IMR-90 (cell line): ENCODE measurements around the gene BCAS3. TPM values are rescaled to one million over a fixed set of nuclear protein-coding genes. Genes with fewer than 3 reads are reported as not detected.

Source experiments
- ATAC-seq: fragments of 200-7000 bp; cut with Tn5 transposase; 2 replicates; pipeline ENCODE4 v1.9.1; 2020; ENCODE audit warnings: low read depth, mild to moderate bottlenecking, moderate library complexity
- BruUV-seq: library from RNA; stranded (reverse); fragments of 400-500 nt; replicated peaks from 2 replicates; lab custom pipeline; 2021; lab: Mats Ljungman, UMichigan
- CTCF ChIA-PET: fragments of 300-600 bp; formaldehyde crosslinking; extraction: SDS; loops from one replicate; lab custom pipeline; 2021; ENCODE audit warnings: antibody characterized with exemption; lab: Yijun Ruan, JAX
- POLR2A ChIA-PET: fragments of 300-600 bp; sonication (Branson Sonifier 250); formaldehyde crosslinking; loops from one replicate; lab custom pipeline; 2022; ENCODE audit warnings: antibody characterized with exemption; ENCODE audit not compliant: unreplicated experiment; lab: Charles Lee
- DNase-seq: peaks from one replicate; pipeline ENCODE4 v3.0.0; 2013
- H2AFZ ChIP-seq: replicated peaks from 2 replicates; pipeline ENCODE3; 2013; ENCODE audit warnings: low read length, mild to moderate bottlenecking; ENCODE audit not compliant: poor library complexity
- H2AK5ac ChIP-seq: 2 replicates; pipeline ENCODE4 v1.6.1; 2013; ENCODE audit warnings: low read depth, low read length, inconsistent platforms
- H2AK9ac ChIP-seq: replicated peaks from 2 replicates; pipeline ENCODE3; 2013; ENCODE audit warnings: mild to moderate bottlenecking, low read depth, low read length, moderate library complexity; ENCODE audit not compliant: poor library complexity
- H2BK120ac ChIP-seq: 2 replicates; pipeline ENCODE4 v1.6.1; 2013; ENCODE audit warnings: low read depth, low read length, inconsistent platforms
- H2BK15ac ChIP-seq: 3 replicates; pipeline ENCODE4 v1.6.1; 2013; ENCODE audit warnings: low read depth, low read length, inconsistent platforms
- H2BK20ac ChIP-seq: 2 replicates; pipeline ENCODE4 v1.6.1; 2013; ENCODE audit warnings: low read depth, mild to moderate bottlenecking, inconsistent platforms, low read length, moderate library complexity
- H2BK5ac ChIP-seq: 2 replicates; pipeline ENCODE4 v1.6.1; 2013; ENCODE audit warnings: mild to moderate bottlenecking, low read depth, low read length, inconsistent platforms; ENCODE audit not compliant: poor library complexity, severe bottlenecking
- H3K14ac ChIP-seq: replicated peaks from 2 replicates; pipeline ENCODE4 v1.6.1; 2013; ENCODE audit warnings: low read depth, low read length, inconsistent platforms
- H3K18ac ChIP-seq: 2 replicates; pipeline ENCODE4 v1.6.1; 2013; ENCODE audit warnings: low read depth, low read length, control low read depth
- H3K23ac ChIP-seq: 2 replicates; pipeline ENCODE4 v1.6.1; 2013; ENCODE audit warnings: low read depth, low read length, inconsistent platforms
- H3K27ac ChIP-seq: 2 replicates; pipeline ENCODE4 v1.5.1; 2013; ENCODE audit warnings: mild to moderate bottlenecking, control low read depth, low read length; ENCODE audit not compliant: insufficient read depth
- H3K27me3 ChIP-seq: 2 replicates; pipeline ENCODE4 v1.6.1; 2013; ENCODE audit warnings: low read length; ENCODE audit not compliant: control insufficient read depth, insufficient read depth
- H3K36me3 ChIP-seq: 2 replicates; pipeline ENCODE4 v1.6.1; 2013; ENCODE audit warnings: low read length, mixed read lengths; ENCODE audit not compliant: control insufficient read depth, insufficient read depth
- H3K4ac ChIP-seq: 2 replicates; pipeline ENCODE4 v1.6.1; 2013; ENCODE audit warnings: low read depth, low read length, inconsistent platforms
- H3K4me1 ChIP-seq: 2 replicates; pipeline ENCODE4 v1.6.1; 2013; ENCODE audit warnings: low read length, mixed read lengths; ENCODE audit not compliant: control insufficient read depth, insufficient read depth
- H3K4me2 ChIP-seq: 2 replicates; pipeline ENCODE4 v1.6.1; 2013; ENCODE audit warnings: low read depth, mild to moderate bottlenecking, control low read depth, low read length, moderate library complexity
- H3K4me3 ChIP-seq: 2 replicates; pipeline ENCODE4 v1.5.1; 2013; ENCODE audit warnings: low read depth, mild to moderate bottlenecking, control low read depth, low read length, moderate library complexity; ENCODE audit not compliant: insufficient read depth
- H3K56ac ChIP-seq: 2 replicates; pipeline ENCODE4 v1.6.1; 2013; ENCODE audit warnings: low read length, inconsistent platforms; ENCODE audit not compliant: insufficient read depth; ENCODE audit errors: extremely low read depth
- H3K79me1 ChIP-seq, 2 experiments: 2 replicates each; pipeline ENCODE4 v1.6.1; 2013; ENCODE audit warnings: low read length in 2 of 2, inconsistent platforms in 1 of 2, low read depth in 1 of 2
- H3K9ac ChIP-seq: 2 replicates; pipeline ENCODE4 v1.6.1; 2013; ENCODE audit warnings: low read depth, low read length, control low read depth
- H3K9me1 ChIP-seq: 2 replicates; pipeline ENCODE4 v1.6.1; 2013; ENCODE audit warnings: low read length, inconsistent platforms; ENCODE audit not compliant: insufficient read depth
- H3K9me3 ChIP-seq: 2 replicates; pipeline ENCODE4 v1.6.1; 2013; ENCODE audit warnings: low read length; ENCODE audit not compliant: control insufficient read depth, insufficient read depth
- H4K20me1 ChIP-seq: 2 replicates; pipeline ENCODE4 v1.6.1; 2013; ENCODE audit warnings: low read length, inconsistent platforms; ENCODE audit not compliant: insufficient read depth
- H4K5ac ChIP-seq: 2 replicates; pipeline ENCODE4 v1.6.1; 2013; ENCODE audit warnings: mild to moderate bottlenecking, low read depth, low read length, control low read depth
- H4K8ac ChIP-seq, 2 experiments: 2 replicates each; pipeline ENCODE4 v1.6.1; 2013; ENCODE audit warnings: low read depth in 2 of 2, low read length in 2 of 2, control low read depth in 1 of 2, inconsistent platforms in 1 of 2
- H4K91ac ChIP-seq: 2 replicates; pipeline ENCODE4 v1.6.1; 2013; ENCODE audit warnings: low read depth, low read length, inconsistent platforms; ENCODE audit not compliant: insufficient read depth
- BHLHE40 ChIP-seq: fragments of 150-350 bp; IDR thresholded peaks from 2 replicates; pipeline ENCODE4 v1.6.1; 2016; ENCODE audit warnings: mild to moderate bottlenecking, low read depth, low read length
- CEBPB ChIP-seq: IDR thresholded peaks from 2 replicates; pipeline ENCODE4 v1.6.1; 2012; ENCODE audit warnings: low read depth, low read length, improper control_type of control experiment
- CHD1 ChIP-seq: IDR thresholded peaks from 2 replicates; pipeline ENCODE4 v1.6.1; 2012; ENCODE audit warnings: low read depth, low read length, improper control_type of control experiment
- ELK1 ChIP-seq: fragments of 150-350 bp; IDR thresholded peaks from 2 replicates; pipeline ENCODE4 v1.6.1; 2016; ENCODE audit warnings: low read depth, mild to moderate bottlenecking, low read length, moderate library complexity, borderline replicate concordance
- MAFK ChIP-seq: IDR thresholded peaks from 2 replicates; pipeline ENCODE4 v1.6.1; 2012; ENCODE audit warnings: low read depth, low read length, improper control_type of control experiment
- NFE2L2 ChIP-seq: fragments of 150-350 bp; IDR thresholded peaks from 2 replicates; pipeline ENCODE4 v1.6.1; 2016; ENCODE audit warnings: low read depth, mild to moderate bottlenecking, low read length
- POLR2A ChIP-seq: IDR thresholded peaks from 2 replicates; pipeline ENCODE4 v1.6.1; 2012; ENCODE audit warnings: mild to moderate bottlenecking, low read depth, low read length
- RAD21 ChIP-seq: IDR thresholded peaks from 2 replicates; pipeline ENCODE4 v1.6.1; 2012; ENCODE audit warnings: low read length, improper control_type of control experiment
- RCOR1 ChIP-seq: IDR thresholded peaks from 2 replicates; pipeline ENCODE4 v1.6.1; 2012; ENCODE audit warnings: mild to moderate bottlenecking, low read length, improper control_type of control experiment; ENCODE audit not compliant: insufficient replicate concordance
- RFX5 ChIP-seq: IDR thresholded peaks from 2 replicates; pipeline ENCODE4 v1.8.0; 2012; ENCODE audit warnings: low read depth, mild to moderate bottlenecking, low read length, moderate library complexity
- SMC3 ChIP-seq: fragments of 150-350 bp; IDR thresholded peaks from 2 replicates; pipeline ENCODE4 v1.6.1; 2016; ENCODE audit warnings: low read depth, mild to moderate bottlenecking, antibody characterized with exemption, low read length, moderate library complexity
- dilution Hi-C: fragments of 300-500 bp; cut with HindIII; formaldehyde crosslinking; loops from one replicate; pipeline ENCODE4 v1.14.3; 2018; ENCODE audit warnings: low sequenced_read_pairs; ENCODE audit not compliant: unreplicated experiment
- in situ Hi-C: fragments of 300-500 bp; cut with MboI; formaldehyde crosslinking; loops from 3 replicates; pipeline ENCODE4 v1.14.3; 2019; ENCODE audit warnings: low sequenced_read_pairs, inconsistent platforms, mixed read lengths
- intact Hi-C: fragments of 100-400 bp; cut with micrococcal nuclease; formaldehyde crosslinking; loops from 2 replicates; pipeline ENCODE4 v1.10.0; 2022
- polyA plus RNA-seq, 3 experiments: library from polyadenylated mRNA; depleted of rRNA; stranded (reverse); fragments of >200 nt; gene quantifications; 2 replicates each; pipeline ENCODE4 v1.2.3, GENCODE V29; 2012; ENCODE audit warnings: low replicate concordance in 1 of 3
- total RNA-seq: library from RNA; depleted of rRNA; stranded (reverse); fragments of >200 nt; gene quantifications from 2 replicates; pipeline ENCODE4 v1.2.3, GENCODE V29; 2012
- TF ChIP-seq, protein P1 (sequence below): conservative IDR thresholded peaks from 2 replicates; pipeline ENCODE4 v1.5.1; 2012; ENCODE audit warnings: mild to moderate bottlenecking, low read depth, low read length, improper control_type of control experiment
- TF ChIP-seq, protein P2 (sequence below): fragments of 150-350 bp; IDR thresholded peaks from 2 replicates; pipeline ENCODE4 v1.6.1; 2017; ENCODE audit warnings: mild to moderate bottlenecking, antibody characterized with exemption, low read length, low read depth

The BCAS3 gene
- total and polyA plus RNA-seq, 2 of the 4 experiments (the other 2 are of a cell fraction) = 6.3 to 27.1 TPM

DNA sequence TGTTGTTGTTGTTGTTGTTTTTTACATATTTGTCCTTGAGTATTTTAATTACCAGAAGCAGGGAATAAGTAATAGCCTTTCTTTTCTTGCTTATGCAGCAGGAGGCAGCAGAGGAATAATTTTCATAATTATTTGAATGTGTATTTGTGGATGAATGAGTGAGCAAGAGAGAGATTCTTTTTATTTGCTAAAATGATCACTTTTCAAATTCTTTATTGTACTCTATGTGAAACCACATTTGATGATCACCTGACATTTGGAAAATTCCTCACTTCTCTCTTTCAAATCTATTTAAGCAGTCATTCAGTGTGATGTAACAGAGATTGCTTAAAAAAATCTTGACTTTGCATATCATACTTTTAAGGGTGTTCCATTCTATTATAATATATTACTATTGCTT is 223.6 kb downstream of the BCAS3 start:
- Histone ChIP-seq H4K8ac (peak overlapping the region in 1 of 2 experiments; percentile 75; a peak in 1 of 4 replicates), H3K27ac (no peak overlapping the region), H2BK120ac (peak overlapping the region; percentile 66; the same call in 1 of the 2 replicates), H4K91ac (0 out of 2 replicates have a peak overlapping the region, but pooled peaks have one; percentile 34), H3K23ac (no peak overlapping the region), H3K9me3 (no peaks in the 10 kb centered on the region), H3K9me1 (no peaks in the 10 kb centered on the region), H2BK20ac (peak overlapping the region; percentile 76; the same call in 1 of the 2 replicates), H4K5ac (no peak overlapping the region), H2BK15ac (no peak overlapping the region; the same call in 2 of the 3 replicates), H2BK5ac (peak overlapping the region; percentile 75), H3K14ac (0 out of 2 replicates have a peak overlapping the region, but pooled peaks have one; percentile 34), H3K4me3 (no peak overlapping the region), H3K36me3 (0 out of 2 replicates have a peak, but pooled peaks cover 2% of the 10 kb centered on the region), H2AK5ac (no peak overlapping the region), H2AFZ (no peak overlapping the region), H3K56ac (no peak overlapping the region), H4K20me1 (no peaks in the 10 kb centered on the region), H3K27me3 (no peaks in the 10 kb centered on the region), H3K9ac (no peak overlapping the region), H3K79me1 (peaks cover 0 to 3% of the 10 kb centered on the region in 2 experiments; a peak in 2 of 4 replicates), H3K4ac (peak overlapping the region; percentile 25; the same call in 1 of the 2 replicates), H2AK9ac (no peak overlapping the region), H3K18ac (no peak overlapping the region), H3K4me2 (no peak overlapping the region), H3K4me1 (peaks cover 2% of the 10 kb centered on the region; the same call in 1 of the 2 replicates)
- no peak for TF ChIP-seq CEBPB
- TF ChIP-seq, protein P1, sequence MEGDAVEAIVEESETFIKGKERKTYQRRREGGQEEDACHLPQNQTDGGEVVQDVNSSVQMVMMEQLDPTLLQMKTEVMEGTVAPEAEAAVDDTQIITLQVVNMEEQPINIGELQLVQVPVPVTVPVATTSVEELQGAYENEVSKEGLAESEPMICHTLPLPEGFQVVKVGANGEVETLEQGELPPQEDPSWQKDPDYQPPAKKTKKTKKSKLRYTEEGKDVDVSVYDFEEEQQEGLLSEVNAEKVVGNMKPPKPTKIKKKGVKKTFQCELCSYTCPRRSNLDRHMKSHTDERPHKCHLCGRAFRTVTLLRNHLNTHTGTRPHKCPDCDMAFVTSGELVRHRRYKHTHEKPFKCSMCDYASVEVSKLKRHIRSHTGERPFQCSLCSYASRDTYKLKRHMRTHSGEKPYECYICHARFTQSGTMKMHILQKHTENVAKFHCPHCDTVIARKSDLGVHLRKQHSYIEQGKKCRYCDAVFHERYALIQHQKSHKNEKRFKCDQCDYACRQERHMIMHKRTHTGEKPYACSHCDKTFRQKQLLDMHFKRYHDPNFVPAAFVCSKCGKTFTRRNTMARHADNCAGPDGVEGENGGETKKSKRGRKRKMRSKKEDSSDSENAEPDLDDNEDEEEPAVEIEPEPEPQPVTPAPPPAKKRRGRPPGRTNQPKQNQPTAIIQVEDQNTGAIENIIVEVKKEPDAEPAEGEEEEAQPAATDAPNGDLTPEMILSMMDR = peak; percentile 25; the same call in 1 of the 2 replicates
- TF ChIP-seq SMC3 = no peak; the same call in 1 of the 2 replicates
- TF ChIP-seq RCOR1 = no peak
- no peak for TF ChIP-seq ELK1
- TF ChIP-seq MAFK = no peak
- TF ChIP-seq BHLHE40 = no peak
- TF ChIP-seq RFX5 = no peak
- no peak for TF ChIP-seq POLR2A
- TF ChIP-seq CHD1 = no peak
- TF ChIP-seq NFE2L2 = no peak
- TF ChIP-seq RAD21 = peak; percentile 26; the same call in 1 of the 2 replicates
- TF ChIP-seq, protein P2, sequence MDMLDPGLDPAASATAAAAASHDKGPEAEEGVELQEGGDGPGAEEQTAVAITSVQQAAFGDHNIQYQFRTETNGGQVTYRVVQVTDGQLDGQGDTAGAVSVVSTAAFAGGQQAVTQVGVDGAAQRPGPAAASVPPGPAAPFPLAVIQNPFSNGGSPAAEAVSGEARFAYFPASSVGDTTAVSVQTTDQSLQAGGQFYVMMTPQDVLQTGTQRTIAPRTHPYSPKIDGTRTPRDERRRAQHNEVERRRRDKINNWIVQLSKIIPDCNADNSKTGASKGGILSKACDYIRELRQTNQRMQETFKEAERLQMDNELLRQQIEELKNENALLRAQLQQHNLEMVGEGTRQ = no peak
- ATAC-seq (peak; percentile 40; the same call in 1 of the 2 replicates), DNase-seq (peak; percentile 25)
- in situ Hi-C loops (no loop called here), intact Hi-C loops (loop anchor here (10.0 kb wide), 1 partner anchor 494 kb away; the partner anchor contains the start of gene TBX2), dilution Hi-C loops (no loop called here)
- BruUV-seq = no TSS peak
- CTCF ChIA-PET = no interaction called here
- POLR2A ChIA-PET = no interaction called here
